GM21423 (cell line): ENCODE data around the gene PLCXD3.
"Not testable (repeated sequence)": the region's sequence is repeated elsewhere in the genome, so short reads cannot be mapped to it uniquely, and the experiment has no call there.

Experiments used
- ATAC-seq: cut with Tn5 transposase; IDR thresholded peaks from one replicate; pipeline ENCODE4 v1.9.1; 2021; ENCODE audit warnings: mild to moderate bottlenecking, moderate library complexity; ENCODE audit not compliant: unreplicated experiment

PLCXD3 gene

GRCh38 chr5:41493490-41494126, 16.8 kb downstream of the PLCXD3 start:
- not testable (repeated sequence) for ATAC-seq

DNA sequence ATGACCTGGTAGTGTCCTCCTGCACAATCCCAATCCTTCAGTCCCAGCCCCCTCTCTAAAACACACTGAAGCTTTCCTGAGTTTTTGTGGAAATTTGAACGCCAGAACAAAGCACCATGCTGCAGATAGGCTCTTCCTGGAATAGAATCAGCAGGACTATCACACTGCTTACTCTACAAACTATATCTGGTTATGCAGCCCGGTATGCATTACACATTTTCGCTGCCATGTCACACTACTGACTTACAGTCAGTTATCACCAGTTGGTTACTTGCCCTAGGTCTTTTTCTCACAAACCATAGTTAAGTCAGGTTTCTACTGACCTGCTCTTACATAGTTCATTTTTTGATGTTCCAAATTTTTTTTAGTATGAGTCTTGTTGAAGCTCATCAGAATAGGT, 24.9 kb downstream of the PLCXD3 start:
- no peak for ATAC-seq

DNA sequence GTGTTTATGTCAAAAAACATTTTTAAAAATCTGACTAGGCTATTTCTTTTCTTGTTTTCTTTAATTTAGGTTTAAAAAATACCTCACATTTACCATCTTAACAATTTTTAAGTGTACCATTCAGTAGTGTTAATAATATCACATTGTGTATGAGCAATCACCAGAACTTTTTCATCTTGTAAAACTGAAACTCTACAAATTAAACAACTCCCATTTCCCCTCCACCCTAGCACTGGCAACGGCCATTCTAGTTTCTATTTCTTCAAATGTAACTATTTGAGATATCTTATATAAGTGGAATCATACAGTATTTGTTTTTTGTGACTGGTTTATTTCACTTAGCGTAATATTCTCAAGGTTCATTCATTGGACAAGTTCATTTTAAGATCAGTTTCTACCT, 27.7 kb downstream of the PLCXD3 start:
- no peak for ATAC-seq

DNA sequence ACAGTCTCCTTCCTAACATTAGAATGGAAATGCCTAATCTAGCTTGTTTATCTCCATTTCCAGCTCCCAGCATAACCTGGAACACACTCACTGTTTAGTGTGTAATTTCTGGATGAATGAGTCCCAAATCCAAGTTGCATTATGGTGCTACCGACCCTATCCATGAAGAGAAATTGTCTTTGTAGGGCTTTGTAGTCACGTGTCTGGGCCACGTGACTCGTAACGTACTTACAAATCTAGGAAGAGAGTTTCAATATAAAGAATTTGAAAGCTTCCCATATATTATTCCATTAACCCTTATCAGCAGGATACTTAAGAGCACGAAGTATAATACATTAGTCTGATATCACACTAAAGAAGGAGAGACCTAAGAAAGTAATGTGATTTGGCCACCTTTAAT, 28.2 kb downstream of the PLCXD3 start:
- no peak for ATAC-seq

- not testable (repeated sequence) for ATAC-seq
Measured at GRCh38 chr5:41471571-41472208, 38.7 kb downstream of the PLCXD3 start.

GRCh38 chr5:41465493-41466171, 44.8 kb downstream of the PLCXD3 start:
- no peak for ATAC-seq

DNA sequence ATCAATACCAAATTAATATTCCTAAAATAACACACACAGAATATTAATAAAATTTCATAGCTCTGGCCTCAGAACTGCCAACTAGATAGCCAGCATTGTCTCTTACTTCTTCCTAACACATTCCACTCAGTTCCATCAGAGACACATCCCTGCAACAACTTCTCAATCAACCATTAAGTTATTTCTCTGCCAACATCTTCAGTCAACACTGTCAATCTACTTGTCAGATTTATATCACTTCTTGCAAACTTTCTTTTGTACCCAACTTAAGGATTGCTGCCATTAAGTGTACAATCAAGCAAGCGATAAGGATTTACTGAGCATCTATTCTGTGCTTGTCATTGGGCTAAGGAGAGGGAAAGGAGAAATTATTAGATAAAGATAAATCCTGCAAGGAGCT, 50.8 kb downstream of the PLCXD3 start:
- no peak for ATAC-seq

GRCh38 chr5:41457094-41457493, 53.3 kb downstream of the PLCXD3 start:
- ATAC-seq, result no peak

- no peak for ATAC-seq
Measured at GRCh38 chr5:41452506-41452905, 57.9 kb downstream of the PLCXD3 start.

GRCh38 chr5:41447650-41448510, 62.5 kb downstream of the PLCXD3 start:
- no peak for ATAC-seq

DNA sequence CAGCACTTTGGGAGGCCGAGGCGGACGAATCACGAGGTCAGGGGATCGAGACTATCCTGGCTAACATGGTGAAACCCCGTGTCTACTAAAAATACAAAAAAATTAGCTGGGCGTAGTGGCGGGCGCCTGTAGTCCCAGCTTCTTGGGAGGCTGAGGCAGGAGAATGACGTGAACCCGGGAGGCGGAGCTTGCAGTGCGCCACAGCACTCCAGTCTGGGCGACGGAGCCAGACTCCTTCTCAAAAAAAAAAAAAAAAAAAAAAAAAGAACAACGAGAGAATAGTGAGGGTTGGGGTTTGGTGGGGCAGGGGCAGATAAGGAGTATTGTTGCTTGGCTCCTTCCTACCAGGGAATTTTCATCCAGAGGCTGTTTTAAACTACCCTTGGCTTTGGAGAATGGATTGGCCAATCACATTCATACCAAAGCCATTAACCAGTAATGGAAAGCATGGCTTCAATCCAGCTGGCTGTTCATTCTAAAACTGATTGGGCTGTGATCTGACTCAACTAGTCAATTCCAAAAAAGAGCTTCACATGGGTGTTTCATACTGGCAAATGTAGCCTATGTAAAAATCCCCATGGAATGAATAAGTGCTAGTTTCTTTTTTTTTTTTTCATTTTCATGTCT, 64.4 kb downstream of the PLCXD3 start:
- ATAC-seq, result no peak

- no peak for ATAC-seq
Measured at GRCh38 chr5:41435276-41435675, 75.1 kb downstream of the PLCXD3 start.

DNA sequence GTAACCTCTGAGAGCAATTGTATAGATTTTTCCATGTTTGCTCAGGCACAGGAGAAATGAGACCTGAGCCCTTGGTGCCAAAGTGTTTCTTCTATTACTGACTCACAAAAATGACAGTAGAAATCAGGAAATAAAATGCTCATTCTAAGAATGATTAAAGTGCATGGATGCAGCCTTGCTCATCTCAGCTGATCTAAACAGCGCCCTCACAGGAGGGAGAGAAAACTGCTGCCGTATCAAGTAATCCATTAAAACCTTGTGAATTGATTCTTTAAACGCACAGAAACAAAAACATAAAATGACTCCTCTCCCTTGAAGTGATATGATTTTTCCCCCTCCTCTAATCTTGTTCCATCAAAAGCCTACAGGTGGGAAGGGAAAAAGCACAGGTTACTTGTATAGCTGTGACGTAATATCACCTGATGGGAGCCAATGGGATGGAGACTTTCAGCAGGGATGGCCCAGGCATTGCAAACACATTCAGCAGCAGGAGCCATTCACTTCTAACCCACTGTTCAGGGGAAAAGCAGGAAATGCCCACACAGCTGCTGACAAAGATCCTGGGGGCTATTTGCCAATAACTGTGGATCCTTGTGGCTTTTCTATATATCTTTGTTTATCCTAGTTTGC, 76.7 kb downstream of the PLCXD3 start:
- no peak for ATAC-seq

DNA sequence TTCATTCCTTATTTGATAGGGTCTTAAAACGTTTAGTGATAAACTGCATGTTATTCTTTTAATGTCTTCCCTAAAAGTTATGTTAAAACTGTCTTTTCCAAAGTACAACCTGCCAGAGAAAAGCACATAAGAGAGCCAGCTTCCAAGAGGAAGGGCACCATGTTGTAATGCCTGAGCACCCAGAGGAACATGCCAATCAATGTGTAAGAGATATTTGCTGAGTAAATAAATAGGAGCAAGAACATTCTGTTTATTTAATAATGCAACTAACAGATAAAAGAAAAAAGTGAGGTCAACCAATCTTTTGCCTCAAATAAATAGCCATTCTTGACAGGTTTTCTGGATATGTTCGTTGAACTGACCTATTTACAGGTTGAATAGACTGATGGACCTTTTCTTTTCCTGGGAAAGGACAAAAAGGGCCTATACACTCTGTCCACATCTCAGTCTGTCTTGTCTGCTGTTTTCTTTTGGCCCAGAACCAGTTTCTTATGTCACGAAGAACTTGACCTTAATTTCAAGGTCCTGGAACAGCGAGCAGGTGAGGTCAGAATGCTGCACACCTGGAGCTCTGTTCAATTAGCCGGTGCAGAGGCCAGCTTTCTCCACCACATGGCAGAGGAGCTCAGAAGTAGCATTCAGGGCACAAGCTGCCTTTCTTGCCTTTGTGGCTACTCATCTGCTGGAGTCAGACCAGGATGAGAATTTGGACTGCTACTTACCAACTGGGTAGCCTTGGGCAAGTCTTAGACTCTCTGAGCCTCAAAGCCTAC, 77.7 kb downstream of the PLCXD3 start:
- no peak for ATAC-seq

DNA sequence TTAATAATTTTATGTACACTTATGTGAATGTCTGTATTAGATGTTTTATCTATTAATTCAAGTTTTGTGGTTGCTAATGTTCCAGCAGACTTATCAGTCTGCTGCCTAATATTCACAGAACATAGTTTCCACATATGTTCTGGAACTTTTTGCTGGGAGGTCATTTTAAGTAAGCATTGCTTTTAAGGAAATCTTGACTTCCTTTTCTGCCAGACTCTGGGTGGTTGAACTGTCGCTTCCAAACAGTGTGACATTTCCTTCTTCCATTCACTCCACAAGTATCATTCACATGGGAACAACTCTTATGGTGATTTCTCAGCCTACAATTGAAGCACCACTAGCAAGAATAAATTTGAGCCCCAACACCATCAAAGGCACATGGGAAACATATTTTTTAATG, 82.9 kb downstream of the PLCXD3 start:
- ATAC-seq, result no peak

GRCh38 chr5:41425736-41426135, 84.7 kb downstream of the PLCXD3 start:
- ATAC-seq, result no peak

- no peak for ATAC-seq
Measured at GRCh38 chr5:41420492-41421067, 89.8 kb downstream of the PLCXD3 start.

DNA sequence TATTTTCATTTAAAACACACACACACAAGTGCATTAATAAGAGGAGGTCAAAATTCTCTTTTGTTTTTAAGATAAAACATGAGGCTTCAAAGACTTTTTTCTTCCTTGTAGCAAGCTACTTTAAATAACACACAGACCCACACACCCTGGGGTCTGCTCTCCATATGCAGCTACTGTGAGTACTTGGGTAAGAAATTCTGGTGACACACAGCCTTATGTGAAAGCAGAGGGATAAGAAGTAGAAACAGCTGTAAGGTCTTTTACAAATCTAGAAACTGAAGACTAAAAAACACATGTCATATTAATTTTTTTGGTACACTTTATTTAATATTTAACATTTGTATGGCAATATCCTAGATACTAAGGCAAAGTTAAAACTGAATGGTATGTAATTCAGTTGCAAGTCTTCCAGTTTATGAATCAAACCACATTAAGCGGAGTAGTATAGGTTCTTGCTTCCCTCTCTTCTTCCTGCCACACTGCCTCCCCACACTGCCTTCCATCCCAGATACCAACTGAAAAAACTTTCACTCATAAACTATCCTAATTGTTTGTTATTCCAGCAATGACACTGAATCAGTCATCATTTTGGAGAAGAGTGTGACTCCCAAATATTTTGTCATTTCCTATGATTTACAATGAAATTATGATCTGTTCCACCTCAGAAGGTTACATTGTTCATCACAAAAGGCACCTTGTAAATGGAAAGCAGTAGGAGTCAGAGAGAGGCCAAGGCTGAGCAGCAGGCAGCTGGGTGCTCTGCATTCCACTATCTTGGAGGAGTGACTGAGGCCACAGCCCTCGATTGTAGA, 92.0 kb downstream of the PLCXD3 start:
- ATAC-seq, result no peak

DNA sequence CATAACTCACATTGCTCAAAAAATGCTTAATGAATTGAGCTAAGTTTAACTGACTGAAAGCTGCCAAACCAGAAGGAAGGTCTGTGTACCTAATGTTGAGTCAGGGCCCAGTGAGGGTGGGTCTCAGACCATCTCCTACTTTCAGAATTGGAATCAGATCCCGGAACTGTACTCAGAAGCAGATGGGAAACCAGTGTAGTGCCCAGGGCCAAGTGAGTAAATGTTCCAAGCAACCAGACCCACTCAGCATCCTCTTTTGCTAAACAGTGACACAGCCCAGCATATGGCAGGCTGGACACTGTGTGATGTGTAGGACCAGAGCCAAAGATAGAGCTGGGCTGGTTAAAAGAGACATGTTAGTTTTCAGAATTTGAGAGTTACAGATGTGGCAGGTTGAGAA, 94.1 kb downstream of the PLCXD3 start:
- no peak for ATAC-seq
